Activated CD8-positive, alpha-beta memory T cell treated with anti-CD3 and anti-CD28 coated beads, Interleukin-2, amount 50 U/mL, for 1 hour (primary cell): Measurements from ENCODE around the gene TFEC.
"Not testable (repeated sequence)": the region's sequence is repeated elsewhere in the genome, so short reads cannot be mapped to it uniquely, and the experiment has no call there.

Source experiments
- DNase-seq: peaks from one replicate; pipeline ENCODE4 v3.0.0-alpha.2; 2020; ENCODE audit errors: extremely low read depth

TFEC gene, protein sequence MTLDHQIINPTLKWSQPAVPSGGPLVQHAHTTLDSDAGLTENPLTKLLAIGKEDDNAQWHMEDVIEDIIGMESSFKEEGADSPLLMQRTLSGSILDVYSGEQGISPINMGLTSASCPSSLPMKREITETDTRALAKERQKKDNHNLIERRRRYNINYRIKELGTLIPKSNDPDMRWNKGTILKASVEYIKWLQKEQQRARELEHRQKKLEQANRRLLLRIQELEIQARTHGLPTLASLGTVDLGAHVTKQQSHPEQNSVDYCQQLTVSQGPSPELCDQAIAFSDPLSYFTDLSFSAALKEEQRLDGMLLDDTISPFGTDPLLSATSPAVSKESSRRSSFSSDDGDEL

GRCh38 chr7:116030651-116031276 is at the start of gene TFEC:
TSS of gene TFEC (minus strand) at chr7:116030763. CDS start at chr7:115984441, 46,322 bp downstream.
- DNase-seq, result no peak

- no peak for DNase-seq
Measured at GRCh38 chr7:116075351-116076145, 45.0 kb upstream of the TFEC start.

GRCh38 chr7:116071629-116072028 is 41.1 kb upstream of the TFEC start:
- no peak for DNase-seq

DNA sequence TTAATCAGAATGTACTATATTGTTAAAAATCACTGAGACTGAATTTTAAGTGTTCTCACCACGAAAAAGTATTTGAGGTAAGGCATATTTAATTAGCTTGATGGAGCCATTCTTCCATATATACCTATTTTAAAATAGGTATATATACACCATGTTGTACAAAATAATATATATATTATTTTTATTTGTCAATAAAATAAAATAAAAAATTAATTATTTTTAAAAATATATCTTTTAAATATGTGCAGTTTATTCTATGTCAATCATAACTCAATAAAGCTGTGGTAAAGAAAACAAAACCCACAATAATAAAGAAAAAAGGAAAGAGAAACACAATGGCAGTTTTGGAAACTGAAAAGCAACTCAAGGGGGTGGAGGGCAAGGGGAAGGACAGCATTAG is 33.6 kb upstream of the TFEC start:
- DNase-seq, result no peak

DNA sequence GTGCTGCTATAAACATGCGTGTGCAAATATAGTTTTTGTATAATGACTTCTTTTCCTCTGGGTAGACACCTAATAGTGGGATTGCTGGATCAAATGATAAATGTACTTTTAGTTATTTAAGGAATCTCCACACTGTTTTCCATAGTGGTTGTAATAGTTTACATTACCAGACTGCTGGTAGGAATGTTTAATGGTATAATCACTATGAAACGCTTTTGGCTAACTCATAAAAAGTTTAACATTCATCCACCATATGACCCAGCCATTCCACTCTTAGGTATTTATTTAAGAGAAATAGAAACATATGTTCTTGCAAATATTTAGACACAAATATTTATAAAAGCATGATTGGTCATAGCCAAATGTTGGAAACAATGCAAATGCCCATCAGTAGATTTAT is 32.1 kb upstream of the TFEC start:
- DNase-seq, result no peak

GRCh38 chr7:116052006-116052405 is 21.4 kb upstream of the TFEC start:
- no peak for DNase-seq

DNA sequence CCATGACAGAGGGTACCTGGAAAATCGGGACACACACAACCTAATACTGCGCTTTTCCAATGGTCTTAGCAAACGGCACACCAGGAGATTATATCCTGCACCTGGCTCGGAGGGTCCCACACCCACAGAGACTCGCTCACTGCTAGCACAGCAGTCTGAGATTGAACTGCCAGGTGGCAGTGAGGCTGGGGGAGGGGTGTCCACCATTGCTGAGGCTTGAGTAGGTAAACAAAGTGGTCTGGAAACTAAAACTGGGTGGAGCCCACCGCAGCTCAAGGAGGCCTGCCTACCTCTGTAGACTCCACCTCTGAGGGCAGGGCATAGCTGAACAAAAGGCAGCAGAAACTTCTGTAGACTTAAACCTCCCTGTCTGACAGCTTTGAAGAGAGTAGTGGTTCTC is 16.7 kb upstream of the TFEC start:
- not testable (repeated sequence) for DNase-seq

DNA sequence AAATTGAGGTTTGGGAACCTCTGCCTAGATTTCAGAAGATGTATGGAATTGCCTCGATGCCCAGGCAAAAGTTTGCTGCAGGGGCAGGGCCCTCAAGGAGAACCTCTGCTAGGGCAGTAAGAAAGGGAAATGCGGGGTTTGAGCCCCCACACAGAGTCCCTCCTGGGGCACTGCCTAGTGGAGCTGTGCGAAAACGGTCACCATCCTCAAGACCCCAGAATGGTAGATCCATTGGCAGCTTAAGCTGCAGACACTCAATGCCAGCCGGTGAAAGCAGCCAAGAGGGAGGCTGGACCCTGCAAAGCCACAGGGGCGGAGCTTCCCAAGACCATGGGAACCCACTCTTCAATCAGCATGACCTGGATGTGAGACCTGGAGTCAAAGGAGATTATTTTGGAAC is 15.0 kb upstream of the TFEC start:
- no peak for DNase-seq

- DNase-seq, result no peak
Measured at GRCh38 chr7:116041615-116042014, 11.1 kb upstream of the TFEC start.

GRCh38 chr7:116037401-116037800 is 6.8 kb upstream of the TFEC start:
- no peak for DNase-seq

- no peak for DNase-seq
Measured at GRCh38 chr7:116034411-116034810, 3.8 kb upstream of the TFEC start.

GRCh38 chr7:116032886-116033285 is 2.3 kb upstream of the TFEC start:
- DNase-seq, result no peak

DNA sequence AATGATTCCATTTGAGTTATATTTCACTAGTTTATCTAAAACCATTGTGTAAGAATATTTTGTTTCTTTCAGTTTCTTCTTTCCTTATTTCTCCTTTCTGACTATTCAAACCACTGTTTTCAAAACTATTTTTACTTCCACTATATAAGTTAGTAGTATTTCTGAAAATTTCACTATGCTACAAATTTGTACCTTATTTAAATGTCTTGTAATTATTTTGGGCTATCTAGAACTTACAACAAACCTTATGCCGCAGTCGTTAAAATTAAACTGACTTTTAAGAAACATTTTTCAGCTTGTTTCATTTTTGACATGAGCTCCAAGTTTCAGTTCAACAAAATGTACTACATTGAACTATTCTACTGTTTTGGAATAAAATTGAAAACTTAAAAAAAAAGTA is 1.8 kb downstream of the TFEC start:
- no peak for DNase-seq

DNA sequence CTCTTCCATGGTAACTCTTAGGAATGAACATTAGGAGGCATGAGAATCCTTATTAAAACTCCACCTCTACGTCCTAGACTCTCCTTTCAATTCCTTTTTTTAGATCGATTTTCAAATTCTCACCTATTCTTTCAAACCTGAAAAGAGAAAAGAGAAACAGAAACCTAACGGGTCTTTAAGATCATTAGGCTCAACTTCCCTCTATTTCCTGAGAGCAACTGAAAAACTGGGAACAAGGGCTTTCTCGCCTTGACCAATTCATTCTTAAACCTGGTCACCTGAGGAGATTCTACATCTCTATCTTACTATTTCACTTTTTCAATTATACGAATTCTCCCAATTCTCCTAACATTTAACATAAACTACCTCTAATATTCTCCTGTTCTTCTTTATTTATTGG is 2.8 kb downstream of the TFEC start:
- DNase-seq, result no peak

DNA sequence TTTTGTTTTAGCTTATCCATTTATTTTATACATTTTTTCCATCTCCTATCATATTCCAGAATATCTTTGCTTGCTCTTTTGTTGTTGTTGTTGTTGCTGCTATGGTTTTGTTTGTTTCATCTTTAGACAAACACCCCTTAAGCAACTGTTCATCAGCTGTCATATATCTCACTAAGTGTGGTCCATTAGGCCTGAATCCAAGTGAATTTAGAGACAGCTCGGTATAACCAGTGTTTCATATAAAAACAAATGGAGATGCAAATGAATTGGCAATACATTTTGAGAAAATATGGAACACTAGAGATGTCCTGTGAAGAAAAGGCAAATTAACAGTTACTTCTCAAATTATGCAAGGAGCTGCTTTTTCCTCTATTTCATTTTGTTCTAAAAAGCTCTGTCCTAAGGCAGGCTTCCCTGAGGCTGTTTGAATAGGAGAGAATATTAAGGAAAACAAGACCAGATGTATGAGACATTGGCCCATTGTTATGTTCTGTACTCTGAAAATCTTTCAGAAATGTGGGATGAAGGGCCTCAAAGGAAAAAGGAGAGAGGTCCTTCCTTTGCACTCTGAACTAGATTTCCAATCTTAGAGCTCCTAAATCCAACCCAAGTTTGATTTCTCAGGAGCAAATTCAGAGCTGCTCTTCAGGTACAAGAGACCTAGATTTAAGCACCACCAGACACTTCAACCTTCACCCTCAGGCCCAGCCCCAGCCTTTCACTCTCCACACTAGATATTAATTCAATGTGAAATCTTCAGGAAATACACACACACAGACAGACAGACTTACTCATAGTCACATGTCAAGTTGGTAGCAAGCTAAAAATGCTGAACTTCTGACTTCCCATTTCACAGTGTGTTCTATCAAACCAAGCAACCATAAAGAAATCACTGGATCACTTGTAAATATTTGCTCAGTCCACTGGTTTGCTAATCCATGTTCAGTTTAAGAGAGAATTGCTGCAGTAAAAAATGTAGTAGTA is 5.4 kb downstream of the TFEC start:
- no peak for DNase-seq

GRCh38 chr7:116021237-116021636 is 9.3 kb downstream of the TFEC start:
- no peak for DNase-seq

GRCh38 chr7:116018731-116019130 is 11.8 kb downstream of the TFEC start:
- DNase-seq, result no peak

- DNase-seq, result no peak
Measured at GRCh38 chr7:116013675-116014074, 16.9 kb downstream of the TFEC start.

- no peak for DNase-seq
Measured at GRCh38 chr7:116011584-116011983, 19.0 kb downstream of the TFEC start.

DNA sequence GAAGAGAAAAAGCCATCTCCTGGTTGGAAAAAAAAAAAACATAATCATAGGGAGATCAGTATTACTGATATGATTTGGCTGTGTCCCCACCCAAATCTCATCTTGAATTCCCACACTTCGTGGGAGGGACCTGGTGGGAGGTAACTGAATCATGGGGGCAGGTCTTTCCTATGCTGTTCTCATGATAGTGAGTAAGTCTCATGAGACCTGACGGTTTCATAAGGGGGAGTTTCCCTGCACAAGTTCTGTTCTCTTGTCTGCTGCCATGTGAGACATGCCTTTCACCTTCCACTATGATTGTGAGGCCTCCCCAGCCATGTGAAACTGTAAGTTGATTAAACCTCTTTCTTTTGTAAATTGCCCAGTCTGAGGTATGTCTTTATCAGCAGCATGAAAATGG is 25.8 kb downstream of the TFEC start:
- not testable (repeated sequence) for DNase-seq

GRCh38 chr7:115997221-115997620 is 33.3 kb downstream of the TFEC start:
- DNase-seq, result no peak

GRCh38 chr7:115995701-115996100 is 34.9 kb downstream of the TFEC start:
- DNase-seq, result no peak
